Adrenal gland (tissue), 12 donors: ENCODE measurements around the gene KLHL25. TPM values are rescaled to one million over a fixed set of nuclear protein-coding genes. Genes with fewer than 3 reads are reported as not detected.

Experiments used
- DNase-seq, 7 donors: peaks; one replicate each; pipeline ENCODE4 v3.0.0-alpha.2; 2019 to 2020
- H3K27ac ChIP-seq, 5 donors: fragments of 200-600 bp; sonication (generic) in 4 of 5; 1 replicate in 3 of 5; 2 replicates in 2 of 5; pipeline versions ENCODE4 v1.5.1 to v1.8.0; 2016 to 2020; ENCODE audit warnings: mild to moderate bottlenecking in 1 of 5
- H3K27me3 ChIP-seq: fragments of 200-600 bp; 2 replicates; pipeline ENCODE4 v1.8.0; 2021
- H3K36me3 ChIP-seq, 2 donors: fragments of 200-600 bp; replicated peaks in 1 of 2; 1 replicate in 1 of 2; 2 replicates in 1 of 2; pipeline versions ENCODE4 v1.5.1 to v1.8.0; 2018 to 2022
- H3K4me1 ChIP-seq, 2 donors: fragments of 200-600 bp; replicated peaks in 1 of 2; 1 replicate in 1 of 2; 2 replicates in 1 of 2; pipeline versions ENCODE4 v1.5.1 to v1.8.0; 2018 to 2021
- H3K4me3 ChIP-seq, 4 donors: fragments of 200-600 bp; sonication (generic) in 3 of 4; one replicate each; pipeline ENCODE4 v1.5.1; 2016 to 2018
- H3K9me3 ChIP-seq, 3 donors: fragments of 200-600 bp; sonication (generic) in 1 of 3; replicated peaks in 1 of 3; 1 replicate in 2 of 3; 2 replicates in 1 of 3; pipeline versions ENCODE4 v1.5.1 to v1.8.0; 2016 to 2021
- CTCF ChIP-seq, 6 experiments: fragments of 450-650 bp in 4 of 6; fragments of 200-600 bp in 2 of 6; sonication (generic) in 1 of 6; IDR thresholded peaks; 1 replicate in 5 of 6; 2 replicates in 1 of 6; pipeline versions ENCODE4 v1.5.1 to v1.8.0; 2016 to 2021; ENCODE audit warnings: antibody characterized with exemption in 6 of 6, mild to moderate bottlenecking in 2 of 6, moderate library complexity in 1 of 6
- POLR2A ChIP-seq, 2 donors: fragments of 450-650 bp; IDR thresholded peaks; one replicate each; pipeline ENCODE4 v1.6.1; 2017; ENCODE audit warnings: antibody characterized with exemption in 2 of 2, mild to moderate bottlenecking in 2 of 2, moderate library complexity in 1 of 2
- WGBS, 4 donors: extraction: QIAGEN DNeasy Blood & Tissue Kit in 2 of 4; methylation state at CpG; one replicate each; pipeline versions ENCODE4 v1.1.5 to v1.1.7; 2013 to 2017; 5-methylcytosine and 5-hydroxymethylcytosine counted together
- intact Hi-C, 2 donors: fragments of 100-400 bp; cut with DNase I; formaldehyde crosslinking; loops; one replicate each; pipeline versions ENCODE4 v1.14.1 to v1.15.0; 2022 to 2023
- microRNA counts, 2 donors: library from miRNA; unstranded; fragments of <30 nt; microRNA quantifications; one replicate each; lab custom pipeline; 2016
- microRNA-seq, 3 donors: library from miRNA; unstranded; fragments of <30 nt; microRNA quantifications; one replicate each; pipeline ENCODE4, GENCODE V29; 2017 to 2020
- polyA plus RNA-seq, 3 donors: library from polyadenylated mRNA; stranded (reverse); fragments of 200-250 nt in 2 of 3; fragments of 350-450 nt in 1 of 3; fragmentation: Illumina TruSeq in 1 of 3; extraction: RNeasy Lipid Tissue Mini Kit (QIAGEN cat#74804) in 1 of 3; gene quantifications; one replicate each; pipeline ENCODE4 v1.2.3, GENCODE V29; 2013 to 2014
- small RNA-seq, 2 donors: library from RNA; depleted of rRNA; stranded (forward); fragments of <200 nt; gene quantifications; one replicate each; pipeline ENCODE3, GENCODE V24; 2016
- total RNA-seq, 9 donors: library from RNA; depleted of rRNA in 4 of 9; stranded (reverse); fragments of >200 nt in 4 of 9; fragments of 120-200 nt in 1 of 9; fragmentation: NEBNext Ultra II Directional in 1 of 9; extraction: Animal tissue kit (Norgen Biotek cat#: 25700) in 1 of 9; gene quantifications; one replicate each; pipeline versions ENCODE4 v1.1.0 to v1.2.4, GENCODE V29; 2013 to 2023
- donor health status: healthy with polysubstance abuse.
- donor health status: Bipolar disorder and iron deficiency.
- donor health status: DM: yes; HTN: yes; CAD: no.
- donor health status: DM: no; HTN: no; CAD: no.
- donor health status: DM: no; HTN: no; CAD: no.
- donor health status: DM: yes; HTN: yes; CAD: no.

KLHL25 gene
- total and polyA plus RNA-seq, 12 donors, result 1.4 to 6.2 (median 4.1) TPM

GRCh38 chr15:85716261-85716660 lies 78.5 kb downstream of the KLHL25 start:
- Histone ChIP-seq H3K27me3 (no peaks in the 10 kb centered on the region), H3K36me3 (peaks cover 0 to 89% of the 10 kb centered on the region in 2 donors), H3K4me1 (peaks cover 0 to 3% of the 10 kb centered on the region in 2 donors), H3K27ac (no peak overlapping the region), H3K4me3 (no peak overlapping the region), H3K9me3 (no peaks in the 10 kb centered on the region)
- no peak for DNase-seq
- no peak for TF ChIP-seq CTCF (IDR thresholded peaks at IDR 0.05)
- TF ChIP-seq POLR2A (IDR thresholded peaks at IDR 0.05), result no peak
- intact Hi-C loops, result no loop called here
- 81 to 88% (median 82%) methylated on average over 3 of the region's 3 CpGs for WGBS, 4 donors

- Histone ChIP-seq H3K27ac (no peak overlapping the region), H3K4me3 (no peak overlapping the region), H3K36me3 (peaks cover 0 to 65% of the 10 kb centered on the region in 2 donors), H3K4me1 (peaks cover 19 to 27% of the 10 kb centered on the region in 2 donors), H3K27me3 (no peaks in the 10 kb centered on the region), H3K9me3 (no peaks in the 10 kb centered on the region)
- no peak for DNase-seq
- no peak for TF ChIP-seq POLR2A (IDR thresholded peaks at IDR 0.05)
- TF ChIP-seq CTCF (IDR thresholded peaks at IDR 0.05), result no peak
- WGBS, 4 donors, result 92 to 94% (median 93%) methylated on average over 7 of the region's 7 CpGs
- intact Hi-C loops, result no loop called here
Measured at GRCh38 chr15:85711580-85712192, 83.0 kb downstream of the KLHL25 start.

- WGBS, 4 donors, result 93 to 95% (median 94%) methylated on average over 7 of the region's 7 CpGs
- peaks cover 0 to 52% of the 10 kb centered on the region in 2 donors for H3K36me3 ChIP-seq
- intact Hi-C loops, result no loop called here
Measured at GRCh38 chr15:85710340-85710842, 84.3 kb downstream of the KLHL25 start.

More at GRCh38 chr15:85710340-85710842, 84.3 kb downstream of the KLHL25 start:
- Histone ChIP-seq H3K4me1 (peaks cover 19 to 40% of the 10 kb centered on the region in 2 donors), H3K9me3 (no peaks in the 10 kb centered on the region), H3K27ac (no peak overlapping the region), H3K4me3 (no peak overlapping the region), H3K27me3 (no peaks in the 10 kb centered on the region)
- DNase-seq, result no peak
- TF ChIP-seq CTCF (IDR thresholded peaks at IDR 0.05) (no peak), POLR2A (IDR thresholded peaks at IDR 0.05) (no peak)

MicroRNA genes within 50 kb of the gene (microRNA counts, 767-probe panel; counts per million panel counts)
- microRNA hsa-miR-1276 (lab: Ali Mortazavi, UCI), result 0 counts per million in 2 donors

Small RNAs within 50 kb of the gene (microRNA-seq; reads per million reads assigned to microRNA genes)
- gene MIR1276 (0 to 2.6 (median 0) reads per million in 3 donors), gene MIR548AP (0 reads per million in 3 donors)

Small RNAs within 50 kb of the gene (small RNA-seq; reads per million reads assigned to genes)
- gene AC021739.1, result 0 reads per million in 2 donors
- gene MIR1276, result 0.25 to 0.36 reads per million in 2 donors
- gene MIR548AP, result 0 reads per million in 2 donors
- gene RNU6-231P, result 0 reads per million in 2 donors
